ENCODE results near the gene ATP8B3. TPM values are rescaled to one million over a fixed set of nuclear protein-coding genes. Genes with fewer than 3 reads are reported as not detected.

The ATP8B3 gene
- total and polyA plus RNA-seq, 9 of the 15 experiments (the other 6 are each of a cell fraction or from before 2014, with no cell fraction given) = 1.2 to 12.3 (median 3.8) TPM

DNA sequence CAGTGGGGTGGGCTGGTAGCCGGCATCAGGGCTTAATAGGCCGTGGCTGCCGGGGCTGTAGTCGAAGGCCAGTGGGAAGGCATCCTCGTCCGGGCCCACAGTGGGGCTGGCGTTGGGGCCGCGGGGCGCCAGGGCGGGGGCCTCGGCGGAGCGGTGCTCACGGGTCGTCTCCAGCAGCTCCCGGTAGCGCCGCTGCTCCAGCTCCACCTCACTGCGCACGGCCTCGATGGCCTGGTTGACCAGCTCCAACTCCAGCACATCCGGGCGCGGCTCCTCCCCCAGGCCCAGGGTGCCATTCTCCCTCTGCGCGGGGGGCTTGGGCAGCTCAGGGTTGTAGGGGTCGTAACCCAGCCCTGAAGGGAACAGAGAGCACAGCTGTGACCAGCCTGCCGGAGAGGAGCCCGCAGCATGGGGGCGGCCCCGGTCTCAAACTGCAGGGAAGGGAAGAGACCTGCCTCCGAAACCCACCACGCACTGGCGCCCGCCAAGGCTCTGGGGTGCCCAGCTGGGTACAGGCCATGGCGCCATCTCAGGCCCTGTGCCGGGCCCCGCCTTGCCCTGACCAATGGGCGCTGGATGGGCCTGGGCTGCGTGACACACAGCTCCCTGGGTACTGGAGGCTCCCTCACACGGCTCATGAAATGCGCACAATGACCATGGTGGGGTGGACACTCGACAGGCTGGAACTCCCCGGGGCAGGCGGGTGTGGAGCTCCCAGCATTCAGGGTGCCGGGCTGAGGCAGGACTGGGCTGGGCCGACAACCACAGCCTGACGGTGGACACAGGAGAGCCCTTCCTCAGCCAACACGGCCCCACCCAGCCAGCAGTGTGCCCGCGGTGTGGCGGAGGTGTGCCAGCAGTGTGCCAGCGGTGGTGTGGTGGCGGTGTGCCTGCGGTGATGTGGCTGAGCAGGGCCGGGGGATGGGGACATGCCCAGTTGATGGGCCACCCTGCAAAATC lies 16.5 kb upstream of the ATP8B3 start:
- Histone ChIP-seq H3K9me1 (ENCODE audit: control insufficient read depth, insufficient read depth, low read length) (no peaks in the 10 kb centered on the region), H3K36me3 (ENCODE audit: control insufficient read depth, insufficient read depth, low read length) (peaks cover 72% of the 10 kb centered on the region; the same call in 2 of the 3 replicates), H3K9me3 (replicated peaks; ENCODE audit: control insufficient read depth, insufficient read depth, low read depth, low read length) (no peaks in the 10 kb centered on the region), H3K4me1 (replicated peaks in 1 of 2; ENCODE audit: control insufficient read depth in 2 of 2, insufficient read depth in 2 of 2, low read length in 2 of 2) (peaks cover 11 to 63% of the 10 kb centered on the region in 2 experiments), H3K9ac (ENCODE audit: insufficient read depth in 1 of 2, low read depth in 2 of 2, low read length in 2 of 2) (peak overlapping the region in 1 of 2 experiments; percentile 46; a peak in 1 of 4 replicates), H3K4me2 (ENCODE audit: insufficient read depth, low read length) (no peak overlapping the region), H3K27ac (ENCODE audit: extremely low read depth, low read depth, low read length) (no peak overlapping the region), H4K20me1 (replicated peaks; ENCODE audit: control insufficient read depth, insufficient read depth, low read length) (no peaks in the 10 kb centered on the region), H3K79me2 (ENCODE audit: control insufficient read depth, insufficient read depth, low read length) (peaks cover 67% of the 10 kb centered on the region), H3K27me3 (ENCODE audit: control insufficient read depth in 2 of 2, insufficient read depth in 2 of 2, low read length in 2 of 2) (no peaks in the 10 kb centered on the region), H3K4me3 (no peak overlapping the region), H2AFZ (ENCODE audit: low read depth, low read length) (no peak overlapping the region)
- in situ Hi-C loops (cut with MboI) = no loop called here
- 96% methylated on average over 24 of the region's 57 CpGs for WGBS (ENCODE audit: insufficient coverage, low coverage, missing lambda C conversion rate)
- ATAC-seq (no peak), FAIRE-seq (no peak), DNase-seq (ENCODE audit: extremely low read depth in 1 of 4, low spot score in 3 of 4) (no peak)
- ChIA-PET POLR2A (interaction anchor here (0.6 to 3.7 kb wide), 4 partner anchors 9 to 60 kb away, joined by 3 to 27 read pairs (median 6); no protein-coding TSS in a partner anchor), CTCF (ENCODE audit: low intra/inter-chr PET ratio) (no interaction called here)
- BruUV-seq (replicated peaks) = no TSS peak
- intact Hi-C loops (cut with micrococcal nuclease) = no loop called here
- TF ChIP-seq POLR2G (IDR thresholded peaks at IDR 0.05; ENCODE audit: low read depth, low read length) (peak; percentile 59), RBFOX2 (IDR thresholded peaks at IDR 0.05; ENCODE audit: low read depth, low read length) (peak; percentile 41), HNRNPL (IDR thresholded peaks at IDR 0.05; ENCODE audit: low read depth, low read length) (peak; percentile 51; the same call in 1 of the 2 replicates), ZNF445 (CRISPR knock-in tag; IDR thresholded peaks at IDR 0.05; ENCODE audit: low read depth) (no peak)
- TF ChIP-seq, protein P1, sequence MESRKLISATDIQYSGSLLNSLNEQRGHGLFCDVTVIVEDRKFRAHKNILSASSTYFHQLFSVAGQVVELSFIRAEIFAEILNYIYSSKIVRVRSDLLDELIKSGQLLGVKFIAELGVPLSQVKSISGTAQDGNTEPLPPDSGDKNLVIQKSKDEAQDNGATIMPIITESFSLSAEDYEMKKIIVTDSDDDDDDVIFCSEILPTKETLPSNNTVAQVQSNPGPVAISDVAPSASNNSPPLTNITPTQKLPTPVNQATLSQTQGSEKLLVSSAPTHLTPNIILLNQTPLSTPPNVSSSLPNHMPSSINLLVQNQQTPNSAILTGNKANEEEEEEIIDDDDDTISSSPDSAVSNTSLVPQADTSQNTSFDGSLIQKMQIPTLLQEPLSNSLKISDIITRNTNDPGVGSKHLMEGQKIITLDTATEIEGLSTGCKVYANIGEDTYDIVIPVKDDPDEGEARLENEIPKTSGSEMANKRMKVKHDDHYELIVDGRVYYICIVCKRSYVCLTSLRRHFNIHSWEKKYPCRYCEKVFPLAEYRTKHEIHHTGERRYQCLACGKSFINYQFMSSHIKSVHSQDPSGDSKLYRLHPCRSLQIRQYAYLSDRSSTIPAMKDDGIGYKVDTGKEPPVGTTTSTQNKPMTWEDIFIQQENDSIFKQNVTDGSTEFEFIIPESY (CRISPR knock-in tag; IDR thresholded peaks at IDR 0.05) = peak; percentile 66; the same call in 1 of the 2 replicates
- TF ChIP-seq, protein P2, sequence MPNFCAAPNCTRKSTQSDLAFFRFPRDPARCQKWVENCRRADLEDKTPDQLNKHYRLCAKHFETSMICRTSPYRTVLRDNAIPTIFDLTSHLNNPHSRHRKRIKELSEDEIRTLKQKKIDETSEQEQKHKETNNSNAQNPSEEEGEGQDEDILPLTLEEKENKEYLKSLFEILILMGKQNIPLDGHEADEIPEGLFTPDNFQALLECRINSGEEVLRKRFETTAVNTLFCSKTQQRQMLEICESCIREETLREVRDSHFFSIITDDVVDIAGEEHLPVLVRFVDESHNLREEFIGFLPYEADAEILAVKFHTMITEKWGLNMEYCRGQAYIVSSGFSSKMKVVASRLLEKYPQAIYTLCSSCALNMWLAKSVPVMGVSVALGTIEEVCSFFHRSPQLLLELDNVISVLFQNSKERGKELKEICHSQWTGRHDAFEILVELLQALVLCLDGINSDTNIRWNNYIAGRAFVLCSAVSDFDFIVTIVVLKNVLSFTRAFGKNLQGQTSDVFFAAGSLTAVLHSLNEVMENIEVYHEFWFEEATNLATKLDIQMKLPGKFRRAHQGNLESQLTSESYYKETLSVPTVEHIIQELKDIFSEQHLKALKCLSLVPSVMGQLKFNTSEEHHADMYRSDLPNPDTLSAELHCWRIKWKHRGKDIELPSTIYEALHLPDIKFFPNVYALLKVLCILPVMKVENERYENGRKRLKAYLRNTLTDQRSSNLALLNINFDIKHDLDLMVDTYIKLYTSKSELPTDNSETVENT (CRISPR knock-in tag; IDR thresholded peaks at IDR 0.05) = no peak
